Stimulated activated CD8-positive, alpha-beta memory T cell treated with anti-CD3 and anti-CD28 coated beads, Interleukin-12 subunit alpha, Interleukin-12 subunit beta, amount 100 ng/mL, for 1 hour (primary cell): ENCODE data around the gene SMTN.
"Not testable (repeated sequence)": the region's sequence is repeated elsewhere in the genome, so short reads cannot be mapped to it uniquely, and the experiment has no call there.

Experiments
- DNase-seq: peaks from one replicate; pipeline ENCODE4 v3.0.0-alpha.2; 2020; ENCODE audit warnings: low read depth

The SMTN gene

DNA sequence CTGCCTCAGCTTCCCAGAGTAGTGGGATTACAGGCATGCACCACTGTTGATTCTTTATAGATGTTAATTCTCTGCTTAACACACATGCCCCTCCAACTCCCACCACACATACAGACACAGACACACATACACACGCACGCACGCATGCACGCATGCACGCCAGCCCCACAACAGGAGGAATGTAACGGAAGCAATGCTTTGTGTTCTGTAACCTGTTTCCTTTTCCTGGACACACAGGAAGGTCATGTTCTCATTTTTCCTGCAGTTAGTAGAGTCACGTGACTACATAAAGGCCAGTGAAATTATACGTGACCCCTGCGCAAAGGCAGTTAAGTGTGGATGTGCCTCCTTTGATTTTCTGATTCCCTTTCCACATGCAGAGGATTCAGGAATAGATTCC is 8.0 kb upstream of the SMTN start:
- not testable (repeated sequence) for DNase-seq

DNA sequence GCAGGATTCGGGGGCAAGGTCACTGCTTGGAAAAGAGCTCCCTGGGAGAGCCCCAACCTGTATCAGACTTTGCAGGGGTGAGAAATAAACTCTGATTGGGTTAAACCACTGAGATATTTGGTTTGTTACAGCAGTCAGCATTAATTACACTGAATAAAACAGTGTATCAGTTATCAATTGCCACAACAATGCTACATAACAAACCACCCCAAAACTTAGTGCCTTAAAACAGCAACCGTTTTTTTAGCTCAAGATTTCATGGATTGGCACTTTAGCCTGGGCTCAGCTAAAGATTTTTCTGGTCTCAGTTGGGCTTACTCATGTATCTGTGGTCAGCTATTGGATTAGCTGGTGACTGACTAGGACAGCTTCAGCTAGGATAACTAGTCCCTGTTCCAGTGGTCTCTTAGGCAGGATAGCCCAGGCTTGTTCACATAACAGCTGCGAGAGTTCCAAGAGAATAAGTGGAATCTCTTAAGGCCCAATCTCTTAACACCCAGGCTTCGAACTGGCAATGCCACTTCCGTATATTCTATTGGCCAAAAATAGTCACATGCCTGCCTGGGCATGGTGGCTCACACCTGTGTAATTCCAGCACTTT is 7.5 kb upstream of the SMTN start:
- not testable (repeated sequence) for DNase-seq

DNA sequence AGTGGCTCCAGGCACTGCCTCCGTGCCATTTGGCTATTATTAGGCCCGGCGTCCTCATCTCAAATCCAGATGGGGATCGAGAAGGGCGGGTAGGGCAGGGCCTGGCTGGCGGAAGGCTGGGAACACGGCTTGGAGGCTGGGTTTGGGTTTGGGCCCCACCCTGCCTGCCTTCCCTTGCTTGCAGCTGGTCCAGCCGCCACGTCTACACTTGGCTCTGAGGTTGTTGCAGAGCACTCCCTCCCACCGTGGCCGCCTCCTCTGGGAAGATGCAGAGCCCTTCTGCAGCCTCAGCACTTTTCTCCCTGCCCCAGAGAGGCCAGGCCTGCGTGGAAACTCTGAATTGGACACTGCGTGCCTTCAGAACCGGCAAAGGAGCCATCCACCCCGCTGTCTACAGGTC is 5.2 kb upstream of the SMTN start:
- DNase-seq = no peak

DNA sequence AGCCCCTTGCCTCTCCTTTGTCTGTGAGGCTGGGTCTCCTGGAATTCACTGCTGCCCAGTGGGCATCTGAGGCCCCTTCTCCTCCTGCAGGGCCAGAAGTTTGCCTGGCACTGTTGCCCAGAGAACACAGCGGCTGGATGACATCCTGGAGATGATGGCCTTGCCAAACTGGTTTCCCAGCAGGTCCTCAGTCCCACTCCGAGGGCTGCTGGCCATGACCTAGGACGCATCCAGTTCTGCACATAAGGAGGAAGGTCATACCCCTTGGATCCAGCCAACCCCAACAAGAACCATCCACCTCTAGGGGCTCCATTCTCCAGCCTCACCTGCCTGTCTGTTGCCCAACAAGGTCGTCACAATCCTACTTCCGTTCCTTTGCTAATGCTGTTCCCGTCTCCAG is 3.4 kb upstream of the SMTN start:
- DNase-seq = no peak

- not testable (repeated sequence) for DNase-seq
Observed at GRCh38 chr22:31078389-31078788, 2.7 kb upstream of the SMTN start.

- DNase-seq = no peak
Observed at GRCh38 chr22:31079095-31079642, 1.9 kb upstream of the SMTN start.

DNA sequence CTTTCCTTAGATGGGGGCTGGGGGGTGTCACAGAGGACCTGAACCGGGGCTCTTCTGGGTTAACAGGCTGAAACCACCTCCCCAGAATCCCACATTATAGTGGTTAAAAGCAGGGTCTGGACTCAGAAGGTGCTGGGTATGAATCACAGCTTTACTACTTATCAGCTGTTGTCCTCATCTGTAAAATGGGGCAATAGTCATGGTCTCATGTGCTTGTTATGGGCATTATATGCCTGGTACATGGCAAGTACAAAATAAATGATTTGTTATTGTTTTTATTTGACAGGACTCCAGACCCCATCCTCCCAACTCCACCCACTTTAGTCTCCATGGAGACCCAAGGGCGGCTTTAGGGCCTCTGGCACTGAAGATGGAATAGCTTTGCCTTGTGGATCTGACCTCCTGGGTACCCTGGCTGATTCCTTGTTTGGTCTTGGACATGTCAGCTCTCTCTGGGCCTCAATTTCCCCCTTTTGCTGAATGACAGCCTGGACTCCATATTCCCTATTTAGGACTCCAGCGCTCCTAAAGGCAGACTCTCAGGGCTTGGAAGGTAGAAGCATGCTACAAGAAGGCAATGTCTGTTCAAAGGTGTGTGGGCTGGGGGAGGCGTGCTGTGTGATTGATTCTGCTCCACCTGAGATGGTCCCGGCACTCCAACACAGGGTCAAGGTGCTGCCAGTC is 812 bp upstream of the SMTN start:
- no peak for DNase-seq

DNA sequence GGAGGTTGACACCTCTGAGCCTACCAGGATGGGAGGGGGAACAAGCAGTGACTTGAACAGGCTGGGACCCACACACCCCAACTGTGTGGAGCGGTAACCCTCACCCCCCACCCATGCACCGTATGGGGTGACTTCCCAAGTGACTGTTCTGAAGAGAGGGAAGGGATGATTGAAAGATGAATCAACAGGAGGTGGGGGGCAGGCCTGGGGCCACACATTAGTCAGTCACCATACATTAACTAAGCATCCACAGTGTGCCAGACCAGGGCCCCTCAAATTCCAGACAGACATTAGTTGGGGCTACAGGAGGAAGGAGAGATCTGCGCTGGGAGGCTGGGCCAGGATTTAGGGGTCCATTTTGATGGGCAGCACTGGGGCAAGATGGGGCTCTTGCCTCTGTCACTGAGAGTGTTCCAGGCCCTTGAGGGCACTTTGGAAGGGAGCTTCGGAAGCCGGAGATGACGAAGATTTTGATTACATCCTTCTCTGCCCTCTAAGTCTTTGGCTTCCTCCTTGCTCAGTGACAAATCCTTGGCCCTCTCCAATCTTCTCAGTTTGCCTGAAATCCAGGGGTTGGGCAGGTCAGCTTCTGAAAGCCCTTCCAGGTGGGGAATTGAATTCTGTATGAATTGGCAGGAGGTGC is 966 bp downstream of the SMTN start:
- DNase-seq = no peak

DNA sequence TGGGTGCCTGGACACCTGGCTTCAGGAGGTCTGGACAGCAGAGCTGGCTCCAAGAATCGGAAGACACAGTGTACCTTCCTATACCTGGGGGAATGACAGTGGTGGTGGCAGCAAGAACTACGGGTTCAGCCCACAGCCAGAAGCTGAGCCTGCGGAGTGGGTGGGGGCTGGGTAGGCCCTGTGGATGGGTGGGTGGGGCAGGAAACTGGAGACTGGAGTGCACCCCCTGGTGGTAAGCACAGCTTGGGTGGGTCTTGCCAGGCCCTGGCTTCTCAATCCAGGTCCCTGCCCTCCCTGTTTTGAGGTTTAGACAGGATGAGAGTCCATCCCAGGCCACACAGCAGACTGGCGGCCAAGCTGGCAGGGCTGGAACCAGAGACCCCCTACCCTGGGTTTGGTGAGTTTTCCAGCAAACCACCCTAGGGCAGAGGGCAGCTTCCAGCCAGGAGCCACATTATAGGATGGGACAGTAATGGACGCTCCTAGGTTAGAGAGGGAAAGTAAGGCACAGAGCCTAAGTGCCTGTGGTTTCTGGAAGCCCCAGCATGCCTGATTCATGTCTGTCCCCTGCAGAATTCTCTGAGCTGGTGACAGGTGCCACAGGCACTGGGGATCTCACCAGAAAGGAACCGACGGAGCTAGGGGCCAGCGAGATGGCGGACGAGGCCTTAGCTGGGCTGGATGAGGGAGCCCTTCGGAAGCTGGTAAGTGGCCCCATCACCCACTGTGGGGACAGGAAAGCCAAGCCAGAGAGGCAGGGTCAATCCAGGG is 1.7 kb downstream of the SMTN start:
- no peak for DNase-seq

GRCh38 chr22:31083377-31083768 is 2.3 kb downstream of the SMTN start:
- no peak for DNase-seq

DNA sequence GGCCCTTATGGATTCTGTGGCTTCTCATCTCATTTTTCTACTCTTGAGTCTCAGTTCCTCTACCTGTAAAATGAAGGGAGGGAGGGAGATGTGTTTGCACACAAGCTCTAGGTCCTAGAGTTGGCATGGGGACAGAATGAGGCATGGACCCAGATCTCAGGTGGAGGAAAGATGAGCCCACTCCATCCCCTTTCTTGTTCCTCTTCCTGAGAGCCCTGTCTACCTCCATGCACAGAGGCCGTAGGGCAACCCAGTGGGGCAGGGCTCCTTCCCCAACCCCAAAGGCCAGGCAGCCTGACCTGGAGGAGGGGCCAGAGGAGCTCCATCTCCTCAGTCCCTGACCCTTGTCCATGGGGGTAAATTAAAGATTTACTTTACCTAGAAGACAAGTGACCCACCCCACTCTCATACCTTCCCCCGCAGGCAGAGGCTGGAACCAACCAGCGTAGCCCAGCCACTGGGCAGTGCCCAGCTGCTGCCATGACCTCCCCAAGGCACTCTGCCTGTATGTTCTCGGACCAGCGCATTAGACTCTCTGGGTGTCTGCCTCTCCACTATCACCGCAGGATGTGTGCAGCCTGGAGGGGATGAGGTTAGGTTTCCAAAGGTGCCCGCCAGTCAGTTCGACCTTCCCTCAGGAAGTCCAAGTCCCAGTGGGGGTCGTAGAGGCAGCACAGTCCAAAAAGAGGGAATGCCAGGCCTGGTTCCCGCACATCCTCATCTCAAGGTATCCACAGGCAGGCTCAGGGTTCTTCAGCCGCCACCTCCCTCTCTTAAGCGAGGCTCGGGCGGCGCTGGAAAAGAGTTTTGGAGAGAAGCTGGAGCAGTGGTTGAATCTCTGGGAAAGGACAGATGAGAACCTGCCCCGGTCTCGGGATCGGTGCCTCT is 3.0 kb downstream of the SMTN start:
- no peak for DNase-seq

DNA sequence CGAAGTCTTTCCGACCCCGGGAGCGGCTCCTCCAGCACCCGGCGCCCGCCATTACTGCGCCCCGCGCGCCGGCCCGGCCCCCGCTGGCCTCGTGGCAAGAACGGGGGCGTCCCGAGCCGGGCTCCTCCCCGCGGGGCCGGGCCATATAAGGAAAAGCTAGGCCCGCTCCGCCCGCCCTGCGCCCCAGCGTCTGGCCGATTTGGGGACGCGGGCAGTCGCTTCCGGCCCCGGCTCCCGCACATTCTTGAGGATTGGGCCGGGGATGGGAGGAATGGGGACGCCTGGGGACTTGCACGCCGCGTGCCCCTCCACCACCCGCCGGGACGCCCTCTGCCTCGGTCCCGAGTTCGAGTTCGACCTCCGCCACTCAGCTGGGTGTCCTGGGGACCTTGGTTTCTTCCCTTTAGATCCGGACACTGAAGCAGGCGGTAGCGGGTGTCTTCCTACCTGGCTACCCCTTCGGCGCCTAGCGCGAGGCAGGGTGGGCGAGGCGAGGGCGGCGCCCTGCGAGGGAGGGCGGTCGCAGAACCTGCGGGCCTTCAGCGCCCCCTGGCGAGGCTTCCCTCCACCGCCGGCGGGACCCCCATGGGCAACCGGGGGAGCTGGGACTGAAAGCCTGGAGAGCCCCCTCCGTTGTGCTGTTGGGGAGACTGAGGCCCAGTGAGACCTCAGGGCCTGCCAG is 3.8 kb downstream of the SMTN start:
- DNase-seq = peak; percentile 75

GRCh38 chr22:31085493-31085824 is 4.3 kb downstream of the SMTN start:
- no peak for DNase-seq

GRCh38 chr22:31085928-31086327 is 4.8 kb downstream of the SMTN start:
- DNase-seq = no peak

DNA sequence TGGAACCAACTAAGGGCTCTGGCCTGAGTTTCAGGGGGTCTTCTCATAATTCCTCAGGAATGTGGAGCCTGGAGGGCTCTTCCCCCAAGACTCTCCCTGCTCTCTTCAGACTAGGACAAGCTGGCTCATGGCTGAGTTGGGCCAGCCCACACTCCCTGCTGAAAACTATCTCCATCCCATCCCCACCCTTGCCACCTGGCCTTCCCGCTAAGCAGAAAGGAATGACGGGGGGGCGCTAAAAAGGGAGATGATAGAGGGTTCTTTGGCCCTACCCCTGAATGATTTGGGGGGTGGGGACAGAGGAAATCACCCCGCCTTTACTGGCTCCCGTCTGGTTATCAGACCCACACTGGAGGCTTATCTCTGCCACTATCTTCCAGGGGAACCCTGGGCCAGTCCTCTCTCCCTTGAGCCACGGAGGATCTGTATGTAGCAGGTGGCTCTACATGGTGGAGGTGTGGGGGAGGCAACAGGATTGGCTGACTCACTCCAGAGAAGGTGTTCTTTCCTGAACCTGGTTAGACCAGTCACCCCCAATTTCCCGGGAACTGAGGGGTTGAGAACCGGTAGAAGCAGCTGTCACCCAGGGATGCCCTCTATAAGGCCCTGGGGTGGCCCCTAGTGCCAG is 5.7 kb downstream of the SMTN start:
- DNase-seq = no peak

DNA sequence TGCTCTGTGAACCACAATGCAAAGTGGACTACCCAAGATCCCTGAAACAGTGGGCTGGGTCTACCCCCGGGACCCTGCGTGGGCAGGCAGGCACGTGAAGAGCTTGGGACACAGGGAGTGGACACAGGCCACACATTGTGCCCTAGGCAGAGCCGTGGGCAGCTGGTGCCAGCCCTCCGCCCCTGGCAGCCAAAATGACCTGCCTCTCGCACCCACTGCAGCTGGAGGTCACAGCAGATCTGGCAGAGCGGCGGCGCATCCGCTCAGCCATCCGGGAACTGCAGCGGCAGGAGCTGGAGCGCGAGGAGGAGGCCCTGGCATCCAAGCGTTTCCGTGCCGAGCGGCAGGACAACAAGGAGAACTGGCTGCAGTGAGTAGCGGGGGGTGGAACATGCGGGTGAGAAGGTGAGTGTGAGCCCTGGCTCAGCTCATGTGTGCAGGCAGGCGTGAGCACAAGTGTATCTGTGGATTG is 6.7 kb downstream of the SMTN start:
- DNase-seq = no peak

GRCh38 chr22:31088233-31088986 is 7.3 kb downstream of the SMTN start:
- no peak for DNase-seq

- DNase-seq = no peak
Observed at GRCh38 chr22:31089160-31090100, 8.3 kb downstream of the SMTN start.
